NB4 (cell line): ENCODE measurements around the gene CASZ1.
A peak's percentile ranks its signal among the peaks of the same experiment; 100 is the strongest.

Source experiments
- DNase-seq: peaks from one replicate; pipeline ENCODE4 v3.0.0; 2010; ENCODE audit warnings: low read depth
- H3K4me3 ChIP-seq: one replicate; pipeline ENCODE4 v1.5.1; 2011; ENCODE audit warnings: mild to moderate bottlenecking, low read depth, low read length, moderate library complexity
- MAX ChIP-seq: IDR thresholded peaks from 2 replicates; pipeline ENCODE4 v1.6.1; 2011; ENCODE audit warnings: low read depth, low read length
- MYC ChIP-seq: IDR thresholded peaks from 2 replicates; pipeline ENCODE4 v1.6.1; 2011; ENCODE audit warnings: low read depth, low read length
- POLR2A ChIP-seq: IDR thresholded peaks from 2 replicates; pipeline ENCODE4 v1.6.1; 2011; ENCODE audit warnings: mild to moderate bottlenecking; ENCODE audit not compliant: insufficient read length; ENCODE audit errors: extremely low read depth
- TF ChIP-seq, protein P1 (sequence below): IDR thresholded peaks from one replicate; pipeline ENCODE4 v1.5.1; 2012; ENCODE audit warnings: low read depth, low read length

Gene CASZ1

DNA sequence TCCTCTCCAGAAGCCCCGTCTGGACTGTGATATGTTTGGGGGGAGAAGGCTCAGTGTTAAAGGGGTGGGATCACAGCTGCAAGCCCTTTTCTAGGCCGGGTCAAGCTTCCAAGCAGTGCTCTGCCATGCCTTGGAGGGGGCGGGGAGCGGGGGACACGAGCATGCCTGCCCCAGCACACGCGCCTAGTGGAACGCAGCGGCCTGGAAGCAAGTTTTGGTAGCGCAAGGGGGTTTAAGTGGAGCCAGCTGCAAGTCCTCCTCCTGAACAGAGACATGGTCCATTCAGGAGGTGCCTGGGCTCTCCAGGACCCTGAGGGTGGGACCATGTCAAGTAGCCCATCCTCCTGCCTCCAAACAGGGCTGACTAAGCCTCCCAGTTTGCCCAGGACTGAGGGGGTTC lies 112.2 kb downstream of the CASZ1 start:
- DNase-seq: no peak
- no peak overlapping the region for H3K4me3 ChIP-seq
- TF ChIP-seq MAX: no peak
- TF ChIP-seq, protein P1, sequence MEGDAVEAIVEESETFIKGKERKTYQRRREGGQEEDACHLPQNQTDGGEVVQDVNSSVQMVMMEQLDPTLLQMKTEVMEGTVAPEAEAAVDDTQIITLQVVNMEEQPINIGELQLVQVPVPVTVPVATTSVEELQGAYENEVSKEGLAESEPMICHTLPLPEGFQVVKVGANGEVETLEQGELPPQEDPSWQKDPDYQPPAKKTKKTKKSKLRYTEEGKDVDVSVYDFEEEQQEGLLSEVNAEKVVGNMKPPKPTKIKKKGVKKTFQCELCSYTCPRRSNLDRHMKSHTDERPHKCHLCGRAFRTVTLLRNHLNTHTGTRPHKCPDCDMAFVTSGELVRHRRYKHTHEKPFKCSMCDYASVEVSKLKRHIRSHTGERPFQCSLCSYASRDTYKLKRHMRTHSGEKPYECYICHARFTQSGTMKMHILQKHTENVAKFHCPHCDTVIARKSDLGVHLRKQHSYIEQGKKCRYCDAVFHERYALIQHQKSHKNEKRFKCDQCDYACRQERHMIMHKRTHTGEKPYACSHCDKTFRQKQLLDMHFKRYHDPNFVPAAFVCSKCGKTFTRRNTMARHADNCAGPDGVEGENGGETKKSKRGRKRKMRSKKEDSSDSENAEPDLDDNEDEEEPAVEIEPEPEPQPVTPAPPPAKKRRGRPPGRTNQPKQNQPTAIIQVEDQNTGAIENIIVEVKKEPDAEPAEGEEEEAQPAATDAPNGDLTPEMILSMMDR: no peak
- no peak for TF ChIP-seq POLR2A
- TF ChIP-seq MYC: no peak

GRCh38 chr1:10682449-10683309 lies 113.8 kb downstream of the CASZ1 start:
- TF ChIP-seq MAX (no peak), MYC (no peak), POLR2A (no peak)
- TF ChIP-seq, protein P1: no peak
- no peak overlapping the region for H3K4me3 ChIP-seq
- no peak for DNase-seq

DNA sequence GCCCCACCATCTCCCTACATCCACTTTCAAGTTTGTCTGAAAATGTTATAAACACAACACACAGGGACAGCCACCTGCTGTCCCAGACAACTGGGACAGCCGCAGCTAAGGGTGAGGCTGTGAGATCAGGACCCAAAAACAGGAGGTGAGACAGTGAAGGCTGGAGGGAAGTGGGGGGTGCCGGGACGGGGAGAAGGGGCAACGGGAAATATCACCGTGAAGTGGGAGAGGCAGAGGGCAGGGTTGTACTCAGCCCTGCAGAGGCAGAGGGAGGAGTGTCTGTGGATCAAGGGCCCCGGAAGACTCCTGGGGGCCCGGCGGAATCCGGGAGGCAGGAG lies 114.4 kb downstream of the CASZ1 start:
- no peak overlapping the region for H3K4me3 ChIP-seq
- no peak for DNase-seq
- no peak for TF ChIP-seq MYC

DNA sequence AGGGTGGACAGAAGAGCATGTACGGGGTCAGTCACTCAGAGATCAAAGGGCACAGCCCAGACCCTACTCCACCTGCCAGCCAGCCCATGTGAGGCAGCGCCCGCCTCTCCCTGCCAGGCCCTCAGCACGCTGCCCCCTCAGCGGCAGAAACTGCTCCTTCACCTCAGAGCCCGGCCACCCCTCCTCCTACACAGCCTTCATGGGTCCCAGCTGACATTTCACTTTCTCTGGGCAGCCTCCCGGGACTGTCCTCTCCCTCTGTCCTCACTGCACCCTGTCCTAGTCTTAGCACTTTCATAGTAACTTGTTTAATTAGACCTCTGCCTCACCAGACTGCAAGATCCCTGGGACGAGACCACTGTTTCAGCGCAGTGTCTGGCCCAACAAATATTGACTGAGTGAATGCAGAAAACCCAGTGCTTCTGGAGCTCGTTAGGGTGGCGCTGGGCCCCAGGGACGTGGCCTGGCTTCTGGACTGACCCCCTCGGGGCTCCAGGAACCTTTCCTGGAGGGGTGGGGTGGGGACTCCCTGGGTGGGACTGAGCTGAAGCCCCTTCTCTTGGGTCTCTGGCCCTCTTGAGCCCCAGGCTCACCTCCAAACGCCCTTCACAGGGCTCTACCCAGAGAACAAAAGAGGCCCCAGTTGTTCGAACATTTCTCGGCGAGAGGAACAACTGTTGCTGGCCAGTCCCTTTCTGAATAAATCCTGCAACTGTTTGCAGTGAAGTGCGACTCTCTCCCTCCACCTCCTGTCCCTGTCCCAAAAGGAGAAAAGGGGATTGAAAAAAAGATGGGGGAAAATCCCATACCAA lies 114.9 kb downstream of the CASZ1 start:
- DNase-seq: no peak
- TF ChIP-seq MAX (no peak), MYC (no peak), POLR2A (no peak)
- TF ChIP-seq, protein P1: no peak
- no peak overlapping the region for H3K4me3 ChIP-seq

DNA sequence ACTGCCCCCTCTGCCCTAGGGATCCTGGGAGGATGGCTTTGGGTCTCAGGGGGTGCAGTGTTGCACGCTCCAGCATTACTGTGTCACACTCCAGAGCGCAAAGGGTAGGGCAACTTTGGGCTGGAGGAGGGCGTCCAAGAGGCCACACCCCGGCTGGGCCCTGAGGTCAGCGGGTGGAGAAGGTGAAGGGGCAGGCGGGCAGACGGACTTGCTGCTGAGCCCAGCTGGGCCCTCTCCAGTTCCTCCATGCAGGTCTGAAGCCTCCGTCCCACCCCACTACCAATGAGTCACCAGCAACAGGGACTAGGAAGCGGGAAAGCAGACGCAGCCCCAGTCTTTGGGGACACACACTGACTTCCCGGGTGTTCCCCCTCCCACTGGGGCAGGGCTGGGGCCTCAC lies 116.0 kb downstream of the CASZ1 start:
- H3K4me3 ChIP-seq: no peak overlapping the region
- TF ChIP-seq POLR2A (no peak), MYC (no peak), MAX (no peak)
- TF ChIP-seq, protein P1: no peak
- DNase-seq: no peak

GRCh38 chr1:10679496-10680220 lies 116.8 kb downstream of the CASZ1 start:
- H3K4me3 ChIP-seq: no peak overlapping the region
- TF ChIP-seq, protein P1: no peak
- no peak for TF ChIP-seq MAX
- TF ChIP-seq POLR2A: no peak
- TF ChIP-seq MYC: no peak
- DNase-seq: peak; percentile 58
